ENCODE data around the gene TP53I13. TPM values are rescaled to one million over a fixed set of nuclear protein-coding genes. Genes with fewer than 3 reads are reported as not detected.

The TP53I13 gene
- total and polyA plus RNA-seq, 2 donors (not counting 1 experiment from before 2014, with no cell fraction given): 11.1 to 51.5 TPM

- Histone ChIP-seq H3K9ac (ENCODE audit: insufficient read depth, low read length) (no peak overlapping the region), H3K27ac (ENCODE audit: insufficient read depth, low read length) (no peak overlapping the region), H4K20me1 (ENCODE audit: control insufficient read depth, extremely low read depth, insufficient read depth, low read length) (no peaks in the 10 kb centered on the region)
Observed at GRCh38 chr17:29612094-29612403, 43.5 kb downstream of the TP53I13 start.

GRCh38 chr17:29612404-29613280, 44.1 kb downstream of the TP53I13 start:
- H3K9me3 ChIP-seq (ENCODE audit: control insufficient read depth, insufficient read depth, low read depth, low read length): no peaks in the 10 kb centered on the region
- DNase-seq (ENCODE audit: low read depth in 2 of 2): no peak
- no peak overlapping the region for H2AFZ ChIP-seq (ENCODE audit: low read length)
- H3K4me2 ChIP-seq (ENCODE audit: extremely low read depth, insufficient read depth, low read length): no peak overlapping the region
- no peak overlapping the region for H3K27ac ChIP-seq (ENCODE audit: insufficient read depth, low read length)
- H3K9ac ChIP-seq (ENCODE audit: insufficient read depth, low read length): no peak overlapping the region
- TF ChIP-seq CTCF (conservative IDR thresholded peaks at IDR 0.05 in 1 of 2, IDR thresholded peaks at IDR 0.05 in 1 of 2; ENCODE audit: low read depth in 1 of 2, low read length in 2 of 2) (no peak), EZH2 (IDR thresholded peaks at IDR 0.05; ENCODE audit: low read length, missing control alignments) (no peak)
- no peaks in the 10 kb centered on the region for H3K36me3 ChIP-seq (ENCODE audit: control insufficient read depth, insufficient read depth, low read length)
- peaks cover 10% of the 10 kb centered on the region for H3K4me1 ChIP-seq (ENCODE audit: control insufficient read depth, extremely low read depth, insufficient read depth, low read length)
- no peaks in the 10 kb centered on the region for H3K27me3 ChIP-seq (ENCODE audit: control insufficient read depth, insufficient read depth, low read length)
- no peaks in the 10 kb centered on the region for H4K20me1 ChIP-seq (ENCODE audit: control insufficient read depth, extremely low read depth, insufficient read depth, low read length)
- H3K4me3 ChIP-seq (replicated peaks in 1 of 4; ENCODE audit: control extremely low read depth in 1 of 4, insufficient read depth in 1 of 4, low read depth in 3 of 4, low read length in 4 of 4): no peak overlapping the region
- no peaks in the 10 kb centered on the region for H3K79me2 ChIP-seq (ENCODE audit: control insufficient read depth, insufficient read depth, low read length)

More at GRCh38 chr17:29612094-29612403, 43.5 kb downstream of the TP53I13 start:
- Histone ChIP-seq H3K36me3 (ENCODE audit: control insufficient read depth, insufficient read depth, low read length) (no peaks in the 10 kb centered on the region), H3K79me2 (ENCODE audit: control insufficient read depth, insufficient read depth, low read length) (no peaks in the 10 kb centered on the region), H3K27me3 (ENCODE audit: control insufficient read depth, insufficient read depth, low read length) (no peaks in the 10 kb centered on the region), H2AFZ (ENCODE audit: low read length) (no peak overlapping the region), H3K4me3 (replicated peaks in 1 of 4; ENCODE audit: control extremely low read depth in 1 of 4, insufficient read depth in 1 of 4, low read depth in 3 of 4, low read length in 4 of 4) (no peak overlapping the region), H3K4me2 (ENCODE audit: extremely low read depth, insufficient read depth, low read length) (no peak overlapping the region), H3K9me3 (ENCODE audit: control insufficient read depth, insufficient read depth, low read depth, low read length) (no peaks in the 10 kb centered on the region), H3K4me1 (ENCODE audit: control insufficient read depth, extremely low read depth, insufficient read depth, low read length) (peaks cover 7% of the 10 kb centered on the region)
- no peak for TF ChIP-seq CTCF (conservative IDR thresholded peaks at IDR 0.05 in 1 of 2, IDR thresholded peaks at IDR 0.05 in 1 of 2; ENCODE audit: low read depth in 1 of 2, low read length in 2 of 2)
- no peak for TF ChIP-seq EZH2 (IDR thresholded peaks at IDR 0.05; ENCODE audit: low read length, missing control alignments)
- no peak for DNase-seq (ENCODE audit: low read depth in 2 of 2)

GRCh38 chr17:29613352-29613837, 44.9 kb downstream of the TP53I13 start:
- H3K4me2 ChIP-seq (ENCODE audit: extremely low read depth, insufficient read depth, low read length): peak overlapping the region; percentile 41
- peak; percentile 75 to 87 for DNase-seq (ENCODE audit: low read depth in 2 of 2)
- H3K27me3 ChIP-seq (ENCODE audit: control insufficient read depth, insufficient read depth, low read length): no peaks in the 10 kb centered on the region
- TF ChIP-seq CTCF (conservative IDR thresholded peaks at IDR 0.05 in 1 of 2, IDR thresholded peaks at IDR 0.05 in 1 of 2; ENCODE audit: low read depth in 1 of 2, low read length in 2 of 2) (peak; percentile 39 to 61), EZH2 (IDR thresholded peaks at IDR 0.05; ENCODE audit: low read length, missing control alignments) (no peak)
- no peak overlapping the region for H3K27ac ChIP-seq (ENCODE audit: insufficient read depth, low read length)
- H3K79me2 ChIP-seq (ENCODE audit: control insufficient read depth, insufficient read depth, low read length): no peaks in the 10 kb centered on the region
- H3K4me3 ChIP-seq (replicated peaks in 1 of 4; ENCODE audit: control extremely low read depth in 1 of 4, insufficient read depth in 1 of 4, low read depth in 3 of 4, low read length in 4 of 4): peak overlapping the region in 1 of 4 experiments; percentile 27
- peak overlapping the region; percentile 39 for H2AFZ ChIP-seq (ENCODE audit: low read length)
- H3K36me3 ChIP-seq (ENCODE audit: control insufficient read depth, insufficient read depth, low read length): no peaks in the 10 kb centered on the region
- H3K4me1 ChIP-seq (ENCODE audit: control insufficient read depth, extremely low read depth, insufficient read depth, low read length): peaks cover 10% of the 10 kb centered on the region
- H3K9ac ChIP-seq (ENCODE audit: insufficient read depth, low read length): no peak overlapping the region
- H4K20me1 ChIP-seq (ENCODE audit: control insufficient read depth, extremely low read depth, insufficient read depth, low read length): no peaks in the 10 kb centered on the region
- H3K9me3 ChIP-seq (ENCODE audit: control insufficient read depth, insufficient read depth, low read depth, low read length): no peaks in the 10 kb centered on the region

All from fibroblast of lung (primary cell).